ENCODE measurements around the gene PPM1D. TPM values are rescaled to one million over a fixed set of nuclear protein-coding genes. Genes with fewer than 3 reads are reported as not detected.
A peak's percentile ranks its signal among the peaks of the same experiment; 100 is the strongest.

The PPM1D gene
- total RNA-seq, 2 experiments from 2014 or later, result 9.1 to 16.5 TPM

GRCh38 chr17:60652454-60653247 lies 52.7 kb downstream of the PPM1D start:
- Histone ChIP-seq H2AFZ (ENCODE audit: low read length) (no peak overlapping the region), H4K20me1 (ENCODE audit: insufficient read depth, low read length) (0 out of 2 replicates have a peak, but pooled peaks cover 9% of the 10 kb centered on the region), H3K9me3 (ENCODE audit: low read length) (no peaks in the 10 kb centered on the region), H3K79me2 (ENCODE audit: insufficient read depth, low read depth, low read length) (peaks cover 26% of the 10 kb centered on the region), H3K9me2 (ENCODE audit: insufficient read depth, low read length) (no peaks in the 10 kb centered on the region), H3K4me3 (ENCODE audit: low read depth, low read length, poor library complexity, severe bottlenecking) (no peak overlapping the region), H3K27ac (ENCODE audit: low read depth, low read length, poor library complexity, severe bottlenecking) (peak overlapping the region; percentile 1), H3K4me2 (ENCODE audit: low read length) (peak overlapping the region; percentile 38), H3K36me3 (ENCODE audit: insufficient read depth, low read length) (peaks cover 58% of the 10 kb centered on the region), H3K4me1 (ENCODE audit: insufficient read depth, low read length, poor library complexity, severe bottlenecking) (peaks cover 19% of the 10 kb centered on the region)
- intact Hi-C loops (cut with micrococcal nuclease; ENCODE audit: unreplicated experiment), result no loop called here
- ChIA-PET CTCF (ENCODE audit: unreplicated experiment) (no interaction called here), POLR2A (interaction anchor here (0.7 kb wide), 1 partner anchor 49 kb away, joined by 3 read pairs; no protein-coding TSS in a partner anchor)
- TF ChIP-seq EZH2phosphoT487 (IDR thresholded peaks at IDR 0.05; ENCODE audit: borderline replicate concordance, low read depth, low read length) (no peak), CTCF (conservative IDR thresholded peaks at IDR 0.05; ENCODE audit: low read length) (no peak)
- DNase-seq (ENCODE audit: low spot score), result peak; percentile 47
- no TSS peak for BruUV-seq (replicated peaks)

GRCh38 chr17:60653569-60653968 lies 53.6 kb downstream of the PPM1D start:
- Histone ChIP-seq H3K27ac (ENCODE audit: low read depth, low read length, poor library complexity, severe bottlenecking) (no peak overlapping the region), H4K20me1 (ENCODE audit: insufficient read depth, low read length) (0 out of 2 replicates have a peak, but pooled peaks cover 9% of the 10 kb centered on the region), H3K4me3 (ENCODE audit: low read depth, low read length, poor library complexity, severe bottlenecking) (no peak overlapping the region), H3K9me3 (ENCODE audit: low read length) (no peaks in the 10 kb centered on the region), H3K4me2 (ENCODE audit: low read length) (no peak overlapping the region; the same call in 1 of the 2 replicates), H2AFZ (ENCODE audit: low read length) (no peak overlapping the region), H3K9me2 (ENCODE audit: insufficient read depth, low read length) (no peaks in the 10 kb centered on the region), H3K4me1 (ENCODE audit: insufficient read depth, low read length, poor library complexity, severe bottlenecking) (peaks cover 19% of the 10 kb centered on the region), H3K36me3 (ENCODE audit: insufficient read depth, low read length) (peaks cover 59% of the 10 kb centered on the region), H3K79me2 (ENCODE audit: insufficient read depth, low read depth, low read length) (peaks cover 26% of the 10 kb centered on the region)
- TF ChIP-seq EZH2phosphoT487 (IDR thresholded peaks at IDR 0.05; ENCODE audit: borderline replicate concordance, low read depth, low read length) (no peak), CTCF (conservative IDR thresholded peaks at IDR 0.05; ENCODE audit: low read length) (no peak)
- BruUV-seq (replicated peaks), result no TSS peak
- no peak for DNase-seq (ENCODE audit: low spot score)
- CTCF ChIA-PET (ENCODE audit: unreplicated experiment), result no interaction called here
- POLR2A ChIA-PET, result interaction anchor here (0.6 kb wide), 1 partner anchor 225 kb away, joined by 5 read pairs; no protein-coding TSS in a partner anchor
- intact Hi-C loops (cut with micrococcal nuclease; ENCODE audit: unreplicated experiment), result no loop called here

GRCh38 chr17:60656499-60656898 lies 56.5 kb downstream of the PPM1D start:
- no TSS peak for BruUV-seq (replicated peaks)
- peaks cover 26% of the 10 kb centered on the region for H3K79me2 ChIP-seq (ENCODE audit: insufficient read depth, low read depth, low read length)
- peaks cover 19% of the 10 kb centered on the region for H3K4me1 ChIP-seq (ENCODE audit: insufficient read depth, low read length, poor library complexity, severe bottlenecking)
- H2AFZ ChIP-seq (ENCODE audit: low read length), result no peak overlapping the region
- no peak overlapping the region for H3K27ac ChIP-seq (ENCODE audit: low read depth, low read length, poor library complexity, severe bottlenecking)
- ChIA-PET POLR2A (no interaction called here), CTCF (ENCODE audit: unreplicated experiment) (no interaction called here)
- H3K9me3 ChIP-seq (ENCODE audit: low read length), result no peaks in the 10 kb centered on the region
- intact Hi-C loops (cut with micrococcal nuclease; ENCODE audit: unreplicated experiment), result no loop called here
- TF ChIP-seq CTCF (conservative IDR thresholded peaks at IDR 0.05; ENCODE audit: low read length) (no peak), EZH2phosphoT487 (IDR thresholded peaks at IDR 0.05; ENCODE audit: borderline replicate concordance, low read depth, low read length) (no peak)
- H3K4me2 ChIP-seq (ENCODE audit: low read length), result no peak overlapping the region
- peaks cover 38% of the 10 kb centered on the region for H3K36me3 ChIP-seq (ENCODE audit: insufficient read depth, low read length)
- DNase-seq (ENCODE audit: low spot score), result no peak
- H3K9me2 ChIP-seq (ENCODE audit: insufficient read depth, low read length), result no peaks in the 10 kb centered on the region
- H3K4me3 ChIP-seq (ENCODE audit: low read depth, low read length, poor library complexity, severe bottlenecking), result no peak overlapping the region
- 0 out of 2 replicates have a peak, but pooled peaks cover 9% of the 10 kb centered on the region for H4K20me1 ChIP-seq (ENCODE audit: insufficient read depth, low read length)
